ENCODE results near the gene TM4SF4.

DNA sequence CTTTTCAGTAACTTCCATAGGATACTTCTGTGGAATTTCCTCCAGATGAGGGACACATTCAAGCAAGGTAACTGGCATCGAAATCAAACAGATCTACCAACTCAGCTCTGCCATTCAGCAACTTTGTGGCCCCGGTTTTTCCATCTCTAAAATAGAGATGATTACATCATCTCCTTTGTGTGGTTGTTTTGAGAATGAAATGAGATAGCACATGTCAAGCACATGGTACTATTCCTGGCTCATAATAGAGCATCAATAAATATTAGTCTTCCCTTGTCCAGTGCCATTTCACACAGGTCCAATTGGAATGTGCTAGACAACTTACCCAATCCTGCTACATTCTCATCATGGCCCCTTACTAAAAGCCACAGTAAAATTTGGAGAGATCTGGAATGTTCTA, 24.2 kb upstream of the TM4SF4 start:
- TF ChIP-seq, protein P1, sequence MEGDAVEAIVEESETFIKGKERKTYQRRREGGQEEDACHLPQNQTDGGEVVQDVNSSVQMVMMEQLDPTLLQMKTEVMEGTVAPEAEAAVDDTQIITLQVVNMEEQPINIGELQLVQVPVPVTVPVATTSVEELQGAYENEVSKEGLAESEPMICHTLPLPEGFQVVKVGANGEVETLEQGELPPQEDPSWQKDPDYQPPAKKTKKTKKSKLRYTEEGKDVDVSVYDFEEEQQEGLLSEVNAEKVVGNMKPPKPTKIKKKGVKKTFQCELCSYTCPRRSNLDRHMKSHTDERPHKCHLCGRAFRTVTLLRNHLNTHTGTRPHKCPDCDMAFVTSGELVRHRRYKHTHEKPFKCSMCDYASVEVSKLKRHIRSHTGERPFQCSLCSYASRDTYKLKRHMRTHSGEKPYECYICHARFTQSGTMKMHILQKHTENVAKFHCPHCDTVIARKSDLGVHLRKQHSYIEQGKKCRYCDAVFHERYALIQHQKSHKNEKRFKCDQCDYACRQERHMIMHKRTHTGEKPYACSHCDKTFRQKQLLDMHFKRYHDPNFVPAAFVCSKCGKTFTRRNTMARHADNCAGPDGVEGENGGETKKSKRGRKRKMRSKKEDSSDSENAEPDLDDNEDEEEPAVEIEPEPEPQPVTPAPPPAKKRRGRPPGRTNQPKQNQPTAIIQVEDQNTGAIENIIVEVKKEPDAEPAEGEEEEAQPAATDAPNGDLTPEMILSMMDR (conservative IDR thresholded peaks at IDR 0.05): no peak
- no peak for TF ChIP-seq ZFX (IDR thresholded peaks at IDR 0.05)

Data from C4-2B (cell line).